Neural cell (in vitro differentiated cells): ENCODE results near the gene HEMK1. TPM values are rescaled to one million over a fixed set of nuclear protein-coding genes. Genes with fewer than 3 reads are reported as not detected.

Experiments
- H2AFZ ChIP-seq: fragments of 200-600, 300-800 bp; sonication (generic), shearing (Covaris generic); 2 replicates; pipeline ENCODE4 v1.6.0; 2014; ENCODE audit warnings: low read depth, mild to moderate bottlenecking, antibody characterized with exemption, low read length, moderate library complexity
- H3F3A ChIP-seq: fragments of 200-600 bp; shearing (Covaris generic); 2 replicates; pipeline ENCODE4 v1.6.1; 2016; ENCODE audit warnings: mild to moderate bottlenecking, moderate library complexity, mixed read lengths, antibody characterized with exemption, low read length; ENCODE audit not compliant: insufficient read depth, poor library complexity, severe bottlenecking
- H3K27ac ChIP-seq: fragments of 200-600, 300-800 bp; sonication (generic), shearing (Covaris generic); 2 replicates; pipeline ENCODE4 v1.5.1; 2014; ENCODE audit warnings: mild to moderate bottlenecking, low read length, moderate library complexity
- H3K27me3 ChIP-seq: fragments of 300-800, 200-600 bp; sonication (generic), shearing (Covaris generic); 2 replicates; pipeline ENCODE4 v1.6.0; 2014; ENCODE audit warnings: mild to moderate bottlenecking, low read depth, low read length, moderate library complexity; ENCODE audit not compliant: insufficient read depth
- H3K36me3 ChIP-seq: fragments of 300-800, 200-600 bp; sonication (generic), shearing (Covaris generic); 2 replicates; pipeline ENCODE4 v1.5.1; 2014; ENCODE audit warnings: mild to moderate bottlenecking, antibody characterized with exemption, low read length, moderate library complexity; ENCODE audit not compliant: insufficient read depth
- H3K4me2 ChIP-seq: fragments of 300-800, 200-600 bp; sonication (generic), shearing (Covaris generic); 2 replicates; pipeline ENCODE4 v1.6.0; 2014; ENCODE audit warnings: mild to moderate bottlenecking, low read length
- H3K4me3 ChIP-seq: fragments of 300-800, 200-600 bp; sonication (generic), shearing (Covaris generic); 2 replicates; pipeline ENCODE4 v1.5.1; 2014; ENCODE audit warnings: mild to moderate bottlenecking, low read length, moderate library complexity
- H3K79me2 ChIP-seq: fragments of 200-600 bp; shearing (Covaris generic); replicated peaks from 2 replicates; pipeline ENCODE4 v1.6.0; 2014; ENCODE audit warnings: mild to moderate bottlenecking, low read length, moderate library complexity; ENCODE audit not compliant: insufficient read depth
- H3K9ac ChIP-seq: fragments of 300-800, 200-600 bp; sonication (generic), shearing (Covaris generic); 2 replicates; pipeline ENCODE4 v1.6.1; 2016; ENCODE audit warnings: mild to moderate bottlenecking, low read length, mixed read lengths
- H3K9me2 ChIP-seq: fragments of 200-600 bp; shearing (Covaris generic); 2 replicates; pipeline ENCODE4 v1.6.1; 2016; ENCODE audit warnings: mild to moderate bottlenecking, low read length, mixed read lengths; ENCODE audit not compliant: insufficient read depth
- H3K9me3 ChIP-seq: fragments of 200-600, 300-800 bp; sonication (generic), shearing (Covaris generic); 2 replicates; pipeline ENCODE4 v1.6.1; 2016; ENCODE audit warnings: mild to moderate bottlenecking, mixed run types, low read length, moderate library complexity, mixed read lengths
- H4K20me1 ChIP-seq: fragments of 200-600 bp; shearing (Covaris generic); 2 replicates; pipeline ENCODE4 v1.6.1; 2016; ENCODE audit warnings: mild to moderate bottlenecking, mixed run types; ENCODE audit not compliant: insufficient read depth
- EP300 ChIP-seq: fragments of 450-650 bp; conservative IDR thresholded peaks from 2 replicates; pipeline ENCODE4 v1.6.1; 2014; ENCODE audit warnings: antibody characterized with exemption, mild to moderate bottlenecking, moderate library complexity; ENCODE audit not compliant: poor library complexity, severe bottlenecking
- EZH2 ChIP-seq: fragments of 200-600, 300-800 bp; shearing (Covaris generic), sonication (generic); IDR thresholded peaks from 2 replicates; pipeline ENCODE4 v1.6.1; 2014; ENCODE audit warnings: antibody characterized with exemption, low read length, borderline replicate concordance, mild to moderate bottlenecking; ENCODE audit not compliant: insufficient read depth, poor library complexity, severe bottlenecking
- MXI1 ChIP-seq: fragments of 450-650 bp; conservative IDR thresholded peaks from 2 replicates; pipeline ENCODE4 v1.6.1; 2014; ENCODE audit warnings: antibody characterized with exemption, mild to moderate bottlenecking; ENCODE audit not compliant: poor library complexity, severe bottlenecking
- POLR2AphosphoS5 ChIP-seq: IDR thresholded peaks from 2 replicates; pipeline ENCODE4 v1.6.1; 2012
- RAD21 ChIP-seq: fragments of 450-650 bp; conservative IDR thresholded peaks from 2 replicates; pipeline ENCODE4 v1.6.1; 2014; ENCODE audit warnings: antibody characterized with exemption, mild to moderate bottlenecking, moderate library complexity
- REST ChIP-seq: IDR thresholded peaks from 2 replicates; pipeline ENCODE4 v1.6.1; 2012; ENCODE audit warnings: borderline replicate concordance
- SMC3 ChIP-seq: fragments of 450-650 bp; conservative IDR thresholded peaks from 2 replicates; pipeline ENCODE4 v1.6.1; 2014; ENCODE audit warnings: antibody characterized with exemption, mild to moderate bottlenecking, moderate library complexity; ENCODE audit not compliant: poor library complexity
- TAF1 ChIP-seq: IDR thresholded peaks from 2 replicates; pipeline ENCODE4 v1.6.1; 2012; ENCODE audit warnings: low read depth
- polyA plus RNA-seq: library from polyadenylated mRNA; depleted of rRNA; stranded (reverse); fragments of >200 nt; gene quantifications from 2 replicates; pipeline ENCODE4 v1.2.3, GENCODE V29; 2014
- TF ChIP-seq, protein P1 (sequence below): fragments of 450-650 bp; IDR thresholded peaks from 2 replicates; pipeline ENCODE4 v1.5.1; 2014; ENCODE audit warnings: antibody characterized with exemption, mild to moderate bottlenecking, moderate library complexity; ENCODE audit not compliant: poor library complexity, severe bottlenecking

HEMK1 gene
- polyA plus RNA-seq, 1 donor from 2014 or later, result 24.4 TPM

GRCh38 chr3:50534681-50535330 lies 34.5 kb upstream of the HEMK1 start:
- H3K9me2 ChIP-seq, result no peaks in the 10 kb centered on the region
- no peaks in the 10 kb centered on the region for H3F3A ChIP-seq
- H2AFZ ChIP-seq, result no peak overlapping the region
- no peaks in the 10 kb centered on the region for H3K27me3 ChIP-seq
- no peak overlapping the region for H3K4me3 ChIP-seq
- no peaks in the 10 kb centered on the region for H3K36me3 ChIP-seq
- TF ChIP-seq EP300 (no peak), REST (no peak), SMC3 (no peak), POLR2AphosphoS5 (no peak), MXI1 (no peak)
- no peak overlapping the region for H3K27ac ChIP-seq
- H3K9me3 ChIP-seq, result no peaks in the 10 kb centered on the region
- H3K9ac ChIP-seq, result no peak overlapping the region
- H4K20me1 ChIP-seq, result no peaks in the 10 kb centered on the region
- no peak overlapping the region for H3K4me2 ChIP-seq
- no peaks in the 10 kb centered on the region for H3K79me2 ChIP-seq

- Histone ChIP-seq H3F3A (no peaks in the 10 kb centered on the region), H3K36me3 (no peaks in the 10 kb centered on the region), H3K4me2 (no peak overlapping the region), H3K79me2 (no peaks in the 10 kb centered on the region), H4K20me1 (no peaks in the 10 kb centered on the region), H3K27me3 (no peaks in the 10 kb centered on the region), H3K9me3 (no peaks in the 10 kb centered on the region), H3K4me3 (no peak overlapping the region), H3K9me2 (no peaks in the 10 kb centered on the region), H2AFZ (no peak overlapping the region), H3K9ac (no peak overlapping the region), H3K27ac (no peak overlapping the region)
- TF ChIP-seq POLR2AphosphoS5 (no peak), SMC3 (no peak), REST (no peak), EP300 (no peak), RAD21 (no peak), MXI1 (no peak), TAF1 (no peak), EZH2 (no peak)
- TF ChIP-seq, protein P1, sequence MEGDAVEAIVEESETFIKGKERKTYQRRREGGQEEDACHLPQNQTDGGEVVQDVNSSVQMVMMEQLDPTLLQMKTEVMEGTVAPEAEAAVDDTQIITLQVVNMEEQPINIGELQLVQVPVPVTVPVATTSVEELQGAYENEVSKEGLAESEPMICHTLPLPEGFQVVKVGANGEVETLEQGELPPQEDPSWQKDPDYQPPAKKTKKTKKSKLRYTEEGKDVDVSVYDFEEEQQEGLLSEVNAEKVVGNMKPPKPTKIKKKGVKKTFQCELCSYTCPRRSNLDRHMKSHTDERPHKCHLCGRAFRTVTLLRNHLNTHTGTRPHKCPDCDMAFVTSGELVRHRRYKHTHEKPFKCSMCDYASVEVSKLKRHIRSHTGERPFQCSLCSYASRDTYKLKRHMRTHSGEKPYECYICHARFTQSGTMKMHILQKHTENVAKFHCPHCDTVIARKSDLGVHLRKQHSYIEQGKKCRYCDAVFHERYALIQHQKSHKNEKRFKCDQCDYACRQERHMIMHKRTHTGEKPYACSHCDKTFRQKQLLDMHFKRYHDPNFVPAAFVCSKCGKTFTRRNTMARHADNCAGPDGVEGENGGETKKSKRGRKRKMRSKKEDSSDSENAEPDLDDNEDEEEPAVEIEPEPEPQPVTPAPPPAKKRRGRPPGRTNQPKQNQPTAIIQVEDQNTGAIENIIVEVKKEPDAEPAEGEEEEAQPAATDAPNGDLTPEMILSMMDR, result no peak
Observed at GRCh38 chr3:50536471-50537180, 32.7 kb upstream of the HEMK1 start.
